KOPT-K1 (cell line): ENCODE results near the gene EMSY.

ENCODE experiments used
- H3K27ac ChIP-seq: fragments of 200-600 bp; sonication (generic); 2 replicates; pipeline ENCODE4 v1.5.1; 2016; ENCODE audit warnings: antibody characterized with exemption, mild to moderate bottlenecking, low read depth, low read length; ENCODE audit not compliant: poor library complexity, severe bottlenecking
- H3K36me3 ChIP-seq: fragments of 200-600 bp; sonication (generic); 2 replicates; pipeline ENCODE4 v1.5.1; 2017; ENCODE audit warnings: antibody characterized with exemption, mild to moderate bottlenecking, low read length, moderate library complexity; ENCODE audit not compliant: insufficient read depth
- H3K9me3 ChIP-seq: fragments of 200-600 bp; sonication (generic); 2 replicates; pipeline ENCODE4 v1.5.1; 2017; ENCODE audit warnings: antibody characterized with exemption, low read length, mild to moderate bottlenecking; ENCODE audit not compliant: insufficient read depth, poor library complexity, severe bottlenecking

EMSY gene

DNA sequence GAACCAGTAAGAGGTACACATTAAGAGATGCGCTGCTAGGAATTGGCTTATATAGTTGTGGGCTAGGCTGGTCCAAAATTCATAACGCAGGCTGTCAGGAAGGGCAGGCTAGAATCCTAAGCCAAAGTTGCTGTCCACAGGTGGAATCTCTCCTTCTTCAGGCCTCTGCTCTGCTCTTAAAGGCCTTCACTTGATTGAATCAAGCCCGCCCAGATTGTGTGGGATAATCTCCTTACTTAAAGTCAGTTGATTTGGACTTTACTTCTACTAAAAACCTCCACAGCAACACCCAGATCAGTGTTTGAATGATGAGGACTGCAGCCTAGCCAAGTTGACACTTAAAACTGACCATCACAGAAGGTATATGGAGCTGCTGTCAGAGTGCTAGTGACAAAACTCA is 156.9 kb downstream of the EMSY start:
- Histone ChIP-seq H3K36me3 (no peaks in the 10 kb centered on the region), H3K27ac (no peak overlapping the region), H3K9me3 (peaks cover 6% of the 10 kb centered on the region)

DNA sequence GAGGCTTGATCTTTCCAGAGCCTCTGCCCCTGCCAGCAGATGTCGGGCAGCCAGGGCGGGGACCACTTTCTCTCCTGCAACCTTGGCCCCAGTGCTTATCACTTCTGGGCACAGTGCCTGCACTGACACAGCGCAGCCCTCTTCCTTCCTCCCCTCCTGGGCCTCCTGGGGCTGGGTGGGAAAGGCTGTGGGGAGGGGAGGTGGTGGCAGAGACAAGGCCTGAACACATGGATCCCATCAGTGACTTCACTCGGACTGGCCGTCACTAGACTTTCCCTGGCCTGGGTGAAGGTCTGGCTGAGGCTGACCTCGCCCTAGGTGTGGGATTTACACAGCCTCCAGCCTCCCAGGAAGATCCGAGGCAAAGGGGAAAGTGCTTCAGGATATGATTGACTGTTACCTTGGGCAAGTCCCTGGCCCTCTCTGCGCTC is 157.6 kb downstream of the EMSY start:
- Histone ChIP-seq H3K27ac (no peak overlapping the region), H3K9me3 (peaks cover 6% of the 10 kb centered on the region), H3K36me3 (no peaks in the 10 kb centered on the region)
